Measurements from ENCODE around the gene GALNT2. TPM values are rescaled to one million over a fixed set of nuclear protein-coding genes. Genes with fewer than 3 reads are reported as not detected.

The GALNT2 gene
- total and polyA plus RNA-seq, 2 of the 13 experiments (the other 11 are each of a cell fraction or from before 2014, with no cell fraction given), result 39.3 to 39.6 TPM

DNA sequence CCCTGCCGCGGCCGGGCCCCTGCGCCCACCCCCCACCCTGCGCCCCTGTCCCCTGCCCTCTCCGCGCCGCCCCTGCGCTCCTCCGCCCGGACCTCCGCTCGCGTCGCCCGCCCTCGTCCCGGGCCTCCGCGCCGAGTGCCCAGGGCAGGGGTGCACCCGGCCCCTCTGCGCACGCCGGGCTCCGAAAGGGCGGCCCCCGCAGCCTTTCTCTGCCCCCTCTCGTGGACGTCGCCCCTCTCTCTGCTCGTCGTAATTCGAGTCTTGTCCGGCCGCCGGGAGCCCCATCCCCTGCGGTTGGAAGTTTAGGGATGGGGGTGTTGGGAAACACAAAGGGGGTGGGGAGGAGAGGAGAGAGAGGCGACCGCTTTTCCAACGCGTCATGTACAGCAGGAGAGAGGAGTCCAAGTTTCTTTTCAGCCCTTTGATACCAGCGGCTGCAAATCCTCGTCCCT, 407 bp downstream of the GALNT2 start (continued):
- TF ChIP-seq ZFP91 (CRISPR knock-in tag; IDR thresholded peaks at IDR 0.05; ENCODE audit: borderline replicate concordance), result 0 out of 2 replicates have a peak, but pooled peaks have one; percentile 3
- peak; percentile 3 for TF ChIP-seq SRSF1 (optimal IDR thresholded peaks at IDR 0.05; ENCODE audit: low read depth, low read length)
- TF ChIP-seq YEATS4 (CRISPR knock-in tag; IDR thresholded peaks at IDR 0.05; ENCODE audit: borderline replicate concordance), result 0 out of 2 replicates have a peak, but pooled peaks have one; percentile 9
- TF ChIP-seq PHF5A (CRISPR knock-in tag; IDR thresholded peaks at IDR 0.05; ENCODE audit: low read depth, unreplicated experiment), result no peak
- TF ChIP-seq ZNF777 (CRISPR knock-in tag; IDR thresholded peaks at IDR 0.05), result 0 out of 2 replicates have a peak, but pooled peaks have one; percentile 3
- TF ChIP-seq ZFY (CRISPR knock-in tag; IDR thresholded peaks at IDR 0.05), result 0 out of 2 replicates have a peak, but pooled peaks have one; percentile 0
- TF ChIP-seq ZSCAN25 (CRISPR knock-in tag; IDR thresholded peaks at IDR 0.05), result peak; percentile 91
- TF ChIP-seq ZFYVE20 (CRISPR knock-in tag; IDR thresholded peaks at IDR 0.05; ENCODE audit: borderline replicate concordance, low read depth), result 0 out of 2 replicates have a peak, but pooled peaks have one; percentile 44
- 0 out of 2 replicates have a peak, but pooled peaks have one; percentile 9 for TF ChIP-seq ZBTB7B (CRISPR knock-in tag; IDR thresholded peaks at IDR 0.05)
- TF ChIP-seq, protein P1, sequence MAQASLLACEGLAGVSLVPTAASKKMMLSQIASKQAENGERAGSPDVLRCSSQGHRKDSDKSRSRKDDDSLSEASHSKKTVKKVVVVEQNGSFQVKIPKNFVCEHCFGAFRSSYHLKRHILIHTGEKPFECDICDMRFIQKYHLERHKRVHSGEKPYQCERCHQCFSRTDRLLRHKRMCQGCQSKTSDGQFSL (CRISPR knock-in tag; IDR thresholded peaks at IDR 0.05), result 0 out of 2 replicates have a peak, but pooled peaks have one; percentile 25
- 0 out of 2 replicates have a peak, but pooled peaks have one; percentile 8 for TF ChIP-seq ZSCAN29 (CRISPR knock-in tag; conservative IDR thresholded peaks at IDR 0.05)
- TF ChIP-seq ZFX (CRISPR knock-in tag; IDR thresholded peaks at IDR 0.05; ENCODE audit: low read depth), result peak; percentile 37; the same call in 1 of the 2 replicates
- TF ChIP-seq HES4 (CRISPR knock-in tag; IDR thresholded peaks at IDR 0.05; ENCODE audit: borderline replicate concordance), result 0 out of 2 replicates have a peak, but pooled peaks have one; percentile 7
- no peak for TF ChIP-seq HMG20A (CRISPR knock-in tag; IDR thresholded peaks at IDR 0.05; ENCODE audit: borderline replicate concordance)
- no peak for TF ChIP-seq HOXA5 (CRISPR knock-in tag; IDR thresholded peaks at IDR 0.05)

Data from HepG2 (cell line).